Measurements from ENCODE around the gene TMEM154.

GRCh38 chr4:152571770-152572169 lies 108.0 kb downstream of the TMEM154 start:
- TF ChIP-seq TAF1 (IDR thresholded peaks at IDR 0.05; ENCODE audit: low read depth, low read length) = no peak
- no peak for TF ChIP-seq POLR2A (IDR thresholded peaks at IDR 0.05; ENCODE audit: low read depth, low read length)
- TF ChIP-seq POLR2AphosphoS5 (IDR thresholded peaks at IDR 0.05; ENCODE audit: low read depth, low read length) = no peak
- TF ChIP-seq SPI1 (IDR thresholded peaks at IDR 0.05; ENCODE audit: low read depth, low read length) = no peak
